ENCODE data around the gene SREK1.

SREK1 gene

DNA sequence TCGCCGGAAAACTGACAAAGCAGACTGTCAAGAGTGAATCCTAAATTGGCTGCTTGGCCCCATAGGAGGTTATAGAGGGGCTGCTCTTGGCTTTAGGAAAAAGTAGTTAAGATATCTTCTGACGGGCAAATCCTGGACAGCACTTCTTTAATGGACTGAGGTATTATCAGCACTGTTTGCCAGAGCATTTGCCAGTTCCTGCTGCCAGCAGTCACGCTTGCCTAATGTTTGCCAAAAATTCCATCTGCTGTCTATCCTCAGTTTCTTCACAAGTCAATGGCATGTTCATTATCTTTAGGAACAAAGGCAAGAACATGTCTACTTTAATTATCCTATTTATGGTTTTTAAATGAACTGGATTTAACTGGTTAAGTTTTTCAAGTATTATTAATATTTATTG is 25.8 kb upstream of the SREK1 start:
- Histone ChIP-seq H3K27me3 (ENCODE audit: insufficient read depth, poor library complexity, severe bottlenecking) (no peaks in the 10 kb centered on the region), H3K27ac (replicated peaks) (no peak overlapping the region), H3K4me3 (replicated peaks; ENCODE audit: insufficient read depth, low read length) (no peak overlapping the region)
- DNase-seq (ENCODE audit: low read depth in 1 of 2, low spot score in 1 of 2): no peak
- TF ChIP-seq, protein P1, sequence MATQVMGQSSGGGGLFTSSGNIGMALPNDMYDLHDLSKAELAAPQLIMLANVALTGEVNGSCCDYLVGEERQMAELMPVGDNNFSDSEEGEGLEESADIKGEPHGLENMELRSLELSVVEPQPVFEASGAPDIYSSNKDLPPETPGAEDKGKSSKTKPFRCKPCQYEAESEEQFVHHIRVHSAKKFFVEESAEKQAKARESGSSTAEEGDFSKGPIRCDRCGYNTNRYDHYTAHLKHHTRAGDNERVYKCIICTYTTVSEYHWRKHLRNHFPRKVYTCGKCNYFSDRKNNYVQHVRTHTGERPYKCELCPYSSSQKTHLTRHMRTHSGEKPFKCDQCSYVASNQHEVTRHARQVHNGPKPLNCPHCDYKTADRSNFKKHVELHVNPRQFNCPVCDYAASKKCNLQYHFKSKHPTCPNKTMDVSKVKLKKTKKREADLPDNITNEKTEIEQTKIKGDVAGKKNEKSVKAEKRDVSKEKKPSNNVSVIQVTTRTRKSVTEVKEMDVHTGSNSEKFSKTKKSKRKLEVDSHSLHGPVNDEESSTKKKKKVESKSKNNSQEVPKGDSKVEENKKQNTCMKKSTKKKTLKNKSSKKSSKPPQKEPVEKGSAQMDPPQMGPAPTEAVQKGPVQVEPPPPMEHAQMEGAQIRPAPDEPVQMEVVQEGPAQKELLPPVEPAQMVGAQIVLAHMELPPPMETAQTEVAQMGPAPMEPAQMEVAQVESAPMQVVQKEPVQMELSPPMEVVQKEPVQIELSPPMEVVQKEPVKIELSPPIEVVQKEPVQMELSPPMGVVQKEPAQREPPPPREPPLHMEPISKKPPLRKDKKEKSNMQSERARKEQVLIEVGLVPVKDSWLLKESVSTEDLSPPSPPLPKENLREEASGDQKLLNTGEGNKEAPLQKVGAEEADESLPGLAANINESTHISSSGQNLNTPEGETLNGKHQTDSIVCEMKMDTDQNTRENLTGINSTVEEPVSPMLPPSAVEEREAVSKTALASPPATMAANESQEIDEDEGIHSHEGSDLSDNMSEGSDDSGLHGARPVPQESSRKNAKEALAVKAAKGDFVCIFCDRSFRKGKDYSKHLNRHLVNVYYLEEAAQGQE (IDR thresholded peaks at IDR 0.05; ENCODE audit: insufficient replicate concordance, low read depth): no peak
- TF ChIP-seq, protein P2, sequence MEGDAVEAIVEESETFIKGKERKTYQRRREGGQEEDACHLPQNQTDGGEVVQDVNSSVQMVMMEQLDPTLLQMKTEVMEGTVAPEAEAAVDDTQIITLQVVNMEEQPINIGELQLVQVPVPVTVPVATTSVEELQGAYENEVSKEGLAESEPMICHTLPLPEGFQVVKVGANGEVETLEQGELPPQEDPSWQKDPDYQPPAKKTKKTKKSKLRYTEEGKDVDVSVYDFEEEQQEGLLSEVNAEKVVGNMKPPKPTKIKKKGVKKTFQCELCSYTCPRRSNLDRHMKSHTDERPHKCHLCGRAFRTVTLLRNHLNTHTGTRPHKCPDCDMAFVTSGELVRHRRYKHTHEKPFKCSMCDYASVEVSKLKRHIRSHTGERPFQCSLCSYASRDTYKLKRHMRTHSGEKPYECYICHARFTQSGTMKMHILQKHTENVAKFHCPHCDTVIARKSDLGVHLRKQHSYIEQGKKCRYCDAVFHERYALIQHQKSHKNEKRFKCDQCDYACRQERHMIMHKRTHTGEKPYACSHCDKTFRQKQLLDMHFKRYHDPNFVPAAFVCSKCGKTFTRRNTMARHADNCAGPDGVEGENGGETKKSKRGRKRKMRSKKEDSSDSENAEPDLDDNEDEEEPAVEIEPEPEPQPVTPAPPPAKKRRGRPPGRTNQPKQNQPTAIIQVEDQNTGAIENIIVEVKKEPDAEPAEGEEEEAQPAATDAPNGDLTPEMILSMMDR (IDR thresholded peaks at IDR 0.05; ENCODE audit: insufficient read depth, low read length): no peak
- TF ChIP-seq SPI1 (IDR thresholded peaks at IDR 0.05; ENCODE audit: borderline replicate concordance, low read depth) (no peak), GABPA (IDR thresholded peaks at IDR 0.05; ENCODE audit: low read depth) (no peak), POLR2AphosphoS5 (IDR thresholded peaks at IDR 0.05; ENCODE audit: low read depth) (no peak)

DNA sequence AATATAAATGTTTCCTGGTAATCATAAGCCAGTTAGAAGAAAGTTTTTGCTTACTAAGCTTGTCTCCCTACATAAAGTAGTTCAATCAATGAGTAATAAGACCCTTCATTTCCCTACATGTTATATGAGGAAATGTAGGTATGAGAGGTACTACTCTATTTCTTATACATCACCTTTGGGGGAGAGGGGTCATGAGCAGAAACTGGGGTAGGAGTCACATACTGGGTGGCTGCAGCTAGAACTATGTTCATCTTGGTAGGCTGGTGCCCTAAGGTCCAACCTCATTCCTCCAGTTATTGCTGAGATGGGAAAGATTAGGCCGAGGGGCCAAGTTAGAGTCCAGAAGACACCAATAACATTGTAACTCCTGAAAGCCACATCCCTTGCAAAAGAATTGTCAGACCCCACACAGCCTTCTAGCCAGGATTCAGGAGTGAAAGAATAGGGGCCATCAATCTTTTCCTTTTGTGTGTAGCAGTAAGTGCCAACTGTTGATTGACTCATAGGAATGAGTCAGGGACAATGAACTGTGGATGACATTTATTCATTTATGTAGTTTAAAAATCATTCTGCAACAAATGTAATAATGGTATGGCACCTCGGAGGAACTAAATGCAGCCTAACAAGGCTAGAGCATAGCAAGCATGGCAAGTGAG is 21.6 kb upstream of the SREK1 start:
- TF ChIP-seq SPI1 (IDR thresholded peaks at IDR 0.05; ENCODE audit: borderline replicate concordance, low read depth): no peak
- TF ChIP-seq, protein P1 (IDR thresholded peaks at IDR 0.05; ENCODE audit: insufficient replicate concordance, low read depth): no peak
- TF ChIP-seq POLR2AphosphoS5 (IDR thresholded peaks at IDR 0.05; ENCODE audit: low read depth): no peak
- Histone ChIP-seq H3K27ac (replicated peaks) (no peak overlapping the region), H3K27me3 (ENCODE audit: insufficient read depth, poor library complexity, severe bottlenecking) (no peaks in the 10 kb centered on the region), H3K4me3 (replicated peaks; ENCODE audit: insufficient read depth, low read length) (no peak overlapping the region)
- no peak for DNase-seq (ENCODE audit: low read depth in 1 of 2, low spot score in 1 of 2)

DNA sequence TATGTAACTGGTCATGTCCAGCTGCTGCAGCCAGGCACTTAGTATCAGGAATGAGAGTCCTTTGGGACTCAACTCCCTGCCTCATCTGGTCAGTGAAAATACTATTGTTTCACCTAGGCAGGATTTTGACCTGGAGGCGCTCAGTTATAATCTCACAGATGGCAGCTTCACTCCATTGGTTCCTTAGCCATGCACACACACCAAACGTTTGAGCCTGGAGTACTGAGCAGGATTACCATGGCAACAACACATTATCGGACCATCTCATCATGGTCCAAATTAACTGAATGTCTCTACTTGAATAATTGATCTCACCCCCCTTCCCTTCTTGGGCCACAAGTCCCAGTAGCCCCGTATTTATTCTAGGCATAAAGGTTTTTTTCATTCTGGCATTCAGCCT is 15.0 kb upstream of the SREK1 start:
- no peak for DNase-seq (ENCODE audit: low read depth in 1 of 2, low spot score in 1 of 2)
- Histone ChIP-seq H3K27me3 (ENCODE audit: insufficient read depth, poor library complexity, severe bottlenecking) (no peaks in the 10 kb centered on the region), H3K27ac (replicated peaks) (no peak overlapping the region), H3K4me3 (replicated peaks; ENCODE audit: insufficient read depth, low read length) (no peak overlapping the region)
- TF ChIP-seq POLR2AphosphoS5 (IDR thresholded peaks at IDR 0.05; ENCODE audit: low read depth) (no peak), GABPA (IDR thresholded peaks at IDR 0.05; ENCODE audit: low read depth) (no peak), SPI1 (IDR thresholded peaks at IDR 0.05; ENCODE audit: borderline replicate concordance, low read depth) (no peak)
- TF ChIP-seq, protein P2 (IDR thresholded peaks at IDR 0.05; ENCODE audit: insufficient read depth, low read length): no peak
- TF ChIP-seq, protein P1 (IDR thresholded peaks at IDR 0.05; ENCODE audit: insufficient replicate concordance, low read depth): no peak

Measured in HL-60 (cell line).